Neural cell (in vitro differentiated cells): ENCODE results near the gene HCFC1.

ENCODE experiments used
- EP300 ChIP-seq: fragments of 450-650 bp; conservative IDR thresholded peaks from 2 replicates; pipeline ENCODE4 v1.6.1; 2014; ENCODE audit warnings: antibody characterized with exemption, mild to moderate bottlenecking, moderate library complexity; ENCODE audit not compliant: poor library complexity, severe bottlenecking
- EZH2 ChIP-seq: fragments of 200-600, 300-800 bp; shearing (Covaris generic), sonication (generic); IDR thresholded peaks from 2 replicates; pipeline ENCODE4 v1.6.1; 2014; ENCODE audit warnings: antibody characterized with exemption, low read length, borderline replicate concordance, mild to moderate bottlenecking; ENCODE audit not compliant: insufficient read depth, poor library complexity, severe bottlenecking
- POLR2AphosphoS5 ChIP-seq: IDR thresholded peaks from 2 replicates; pipeline ENCODE4 v1.6.1; 2012
- TAF1 ChIP-seq: IDR thresholded peaks from 2 replicates; pipeline ENCODE4 v1.6.1; 2012; ENCODE audit warnings: low read depth
- TF ChIP-seq, protein P1 (sequence below): fragments of 450-650 bp; IDR thresholded peaks from 2 replicates; pipeline ENCODE4 v1.5.1; 2014; ENCODE audit warnings: antibody characterized with exemption, mild to moderate bottlenecking, moderate library complexity; ENCODE audit not compliant: poor library complexity, severe bottlenecking

DNA sequence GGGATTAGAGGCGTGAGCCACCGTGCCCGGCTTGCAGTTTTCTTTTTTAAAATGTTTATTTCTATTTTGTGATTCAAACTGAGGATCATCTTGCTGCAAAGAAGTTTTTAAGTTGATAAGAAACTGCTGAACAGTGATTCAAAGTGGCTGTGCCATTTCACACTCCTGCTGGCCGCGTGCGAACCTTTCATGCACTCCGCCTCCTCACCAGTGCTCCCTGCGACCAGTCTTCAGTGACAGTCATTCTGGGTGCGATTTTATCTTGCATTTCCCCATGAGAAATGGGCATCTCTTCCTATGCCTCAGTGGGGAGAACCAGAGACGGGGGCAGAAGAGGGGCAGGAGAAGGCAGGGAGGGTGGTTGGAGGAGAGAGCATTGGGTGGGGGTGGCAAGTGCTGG is 22.4 kb upstream of the HCFC1 start:
- TF ChIP-seq, protein P1, sequence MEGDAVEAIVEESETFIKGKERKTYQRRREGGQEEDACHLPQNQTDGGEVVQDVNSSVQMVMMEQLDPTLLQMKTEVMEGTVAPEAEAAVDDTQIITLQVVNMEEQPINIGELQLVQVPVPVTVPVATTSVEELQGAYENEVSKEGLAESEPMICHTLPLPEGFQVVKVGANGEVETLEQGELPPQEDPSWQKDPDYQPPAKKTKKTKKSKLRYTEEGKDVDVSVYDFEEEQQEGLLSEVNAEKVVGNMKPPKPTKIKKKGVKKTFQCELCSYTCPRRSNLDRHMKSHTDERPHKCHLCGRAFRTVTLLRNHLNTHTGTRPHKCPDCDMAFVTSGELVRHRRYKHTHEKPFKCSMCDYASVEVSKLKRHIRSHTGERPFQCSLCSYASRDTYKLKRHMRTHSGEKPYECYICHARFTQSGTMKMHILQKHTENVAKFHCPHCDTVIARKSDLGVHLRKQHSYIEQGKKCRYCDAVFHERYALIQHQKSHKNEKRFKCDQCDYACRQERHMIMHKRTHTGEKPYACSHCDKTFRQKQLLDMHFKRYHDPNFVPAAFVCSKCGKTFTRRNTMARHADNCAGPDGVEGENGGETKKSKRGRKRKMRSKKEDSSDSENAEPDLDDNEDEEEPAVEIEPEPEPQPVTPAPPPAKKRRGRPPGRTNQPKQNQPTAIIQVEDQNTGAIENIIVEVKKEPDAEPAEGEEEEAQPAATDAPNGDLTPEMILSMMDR, result no peak
- TF ChIP-seq EZH2, result no peak
- no peak for TF ChIP-seq POLR2AphosphoS5
- no peak for TF ChIP-seq TAF1
- TF ChIP-seq EP300, result no peak
